ENCODE measurements around the gene IL1F10. TPM values are rescaled to one million over a fixed set of nuclear protein-coding genes. Genes with fewer than 3 reads are reported as not detected.

IL1F10 gene
- total and polyA plus RNA-seq, 2 donors (not counting 3 experiments of a cell fraction or from before 2014, with no cell fraction given), result not detected

DNA sequence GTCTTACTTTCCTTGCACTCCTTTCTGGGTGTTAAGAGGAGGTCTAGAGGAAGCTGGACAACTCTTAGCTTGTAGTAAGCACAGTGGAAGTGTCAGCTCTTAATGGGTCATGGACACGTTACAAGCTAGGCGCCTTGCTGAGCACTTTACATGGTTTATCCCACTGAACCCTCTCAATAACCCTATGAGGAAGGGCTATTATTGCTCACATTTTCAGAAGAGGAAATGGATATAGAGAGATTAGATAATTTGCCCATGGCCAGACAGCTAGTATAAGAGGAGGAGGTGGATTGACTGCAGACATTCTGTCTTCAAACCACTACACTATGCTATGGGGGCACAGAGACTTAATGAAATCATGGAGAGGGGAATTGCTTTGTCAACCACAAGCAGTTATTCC lies 51.3 kb downstream of the IL1F10 start:
- no peak overlapping the region for H3K4me2 ChIP-seq (ENCODE audit: insufficient read depth, low read length)
- BruUV-seq (replicated peaks), result no TSS peak
- POLR2A ChIA-PET, result no interaction called here
- no peaks in the 10 kb centered on the region for H3K9me1 ChIP-seq (replicated peaks; ENCODE audit: control insufficient read depth, extremely low read depth, insufficient read depth, low read length)
- H3K27me3 ChIP-seq (ENCODE audit: control insufficient read depth in 2 of 2, insufficient read depth in 2 of 2, low read length in 2 of 2), result peaks cover 2 to 13% of the 10 kb centered on the region in 2 experiments
- H3K4me1 ChIP-seq (ENCODE audit: control insufficient read depth, extremely low read depth, insufficient read depth, low read length), result no peaks in the 10 kb centered on the region
- no peaks in the 10 kb centered on the region for H3K36me3 ChIP-seq (ENCODE audit: control insufficient read depth in 2 of 2, extremely low read depth in 1 of 2, insufficient read depth in 2 of 2, low read length in 2 of 2)
- H3K79me2 ChIP-seq (ENCODE audit: control insufficient read depth, insufficient read depth, low read length), result no peaks in the 10 kb centered on the region
- no peak overlapping the region for H2AFZ ChIP-seq (ENCODE audit: low read depth, low read length)
- no peak overlapping the region for H3K4me3 ChIP-seq (replicated peaks in 1 of 3; ENCODE audit: insufficient read depth in 1 of 3, low read depth in 1 of 3, low read length in 3 of 3)
- dilution Hi-C loops (cut with MboI; ENCODE audit: extremely low pct_ligation_motif_present, low sequenced_read_pairs), result no loop called here
- H3K9me3 ChIP-seq (replicated peaks; ENCODE audit: control insufficient read depth, insufficient read depth, low read length), result no peaks in the 10 kb centered on the region
- FAIRE-seq (no peak), DNase-seq (ENCODE audit: low read depth, low spot score) (no peak)
- H4K20me1 ChIP-seq (replicated peaks; ENCODE audit: control insufficient read depth, extremely low read depth, insufficient read depth, low read length), result no peaks in the 10 kb centered on the region
- H3K9ac ChIP-seq (replicated peaks; ENCODE audit: extremely low read depth, insufficient read depth, low read length), result no peak overlapping the region
- CTCF ChIA-PET, result interaction anchor here (1.6 kb wide), 1 partner anchor 252 kb away, joined by 3 read pairs; no protein-coding TSS in a partner anchor
- TF ChIP-seq GATA2 (IDR thresholded peaks at IDR 0.05; ENCODE audit: insufficient read depth, insufficient read length, low read depth, low read length) (no peak), POLR2A (IDR thresholded peaks at IDR 0.05; ENCODE audit: low read depth, low read length) (no peak), POLR2AphosphoS5 (IDR thresholded peaks at IDR 0.05; ENCODE audit: insufficient read depth, low read depth, low read length) (no peak), FOS (IDR thresholded peaks at IDR 0.05; ENCODE audit: borderline replicate concordance, insufficient read depth, low read length) (no peak), JUN (IDR thresholded peaks at IDR 0.05; ENCODE audit: borderline replicate concordance, insufficient read depth, insufficient read length, low read depth) (no peak), EZH2 (IDR thresholded peaks at IDR 0.05; ENCODE audit: borderline replicate concordance, low read depth, low read length, severe bottlenecking) (no peak), MYC (IDR thresholded peaks at IDR 0.05; ENCODE audit: low read depth, low read length) (no peak)
- TF ChIP-seq, protein P1, sequence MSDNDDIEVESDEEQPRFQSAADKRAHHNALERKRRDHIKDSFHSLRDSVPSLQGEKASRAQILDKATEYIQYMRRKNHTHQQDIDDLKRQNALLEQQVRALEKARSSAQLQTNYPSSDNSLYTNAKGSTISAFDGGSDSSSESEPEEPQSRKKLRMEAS (IDR thresholded peaks at IDR 0.05; ENCODE audit: insufficient read depth, insufficient read length), result no peak
- TF ChIP-seq, protein P2, sequence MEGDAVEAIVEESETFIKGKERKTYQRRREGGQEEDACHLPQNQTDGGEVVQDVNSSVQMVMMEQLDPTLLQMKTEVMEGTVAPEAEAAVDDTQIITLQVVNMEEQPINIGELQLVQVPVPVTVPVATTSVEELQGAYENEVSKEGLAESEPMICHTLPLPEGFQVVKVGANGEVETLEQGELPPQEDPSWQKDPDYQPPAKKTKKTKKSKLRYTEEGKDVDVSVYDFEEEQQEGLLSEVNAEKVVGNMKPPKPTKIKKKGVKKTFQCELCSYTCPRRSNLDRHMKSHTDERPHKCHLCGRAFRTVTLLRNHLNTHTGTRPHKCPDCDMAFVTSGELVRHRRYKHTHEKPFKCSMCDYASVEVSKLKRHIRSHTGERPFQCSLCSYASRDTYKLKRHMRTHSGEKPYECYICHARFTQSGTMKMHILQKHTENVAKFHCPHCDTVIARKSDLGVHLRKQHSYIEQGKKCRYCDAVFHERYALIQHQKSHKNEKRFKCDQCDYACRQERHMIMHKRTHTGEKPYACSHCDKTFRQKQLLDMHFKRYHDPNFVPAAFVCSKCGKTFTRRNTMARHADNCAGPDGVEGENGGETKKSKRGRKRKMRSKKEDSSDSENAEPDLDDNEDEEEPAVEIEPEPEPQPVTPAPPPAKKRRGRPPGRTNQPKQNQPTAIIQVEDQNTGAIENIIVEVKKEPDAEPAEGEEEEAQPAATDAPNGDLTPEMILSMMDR (IDR thresholded peaks at IDR 0.05; ENCODE audit: extremely low read depth in 1 of 2, insufficient read depth in 1 of 2, low read depth in 1 of 2, low read length in 2 of 2), result no peak
- intact Hi-C loops (cut with micrococcal nuclease), result no loop called here
- no peak overlapping the region for H3K27ac ChIP-seq (ENCODE audit: insufficient read depth, low read depth, low read length)

Measured in endothelial cell of umbilical vein (primary cell).